ENCODE data around the gene ADGRL3. TPM values are rescaled to one million over a fixed set of nuclear protein-coding genes. Genes with fewer than 3 reads are reported as not detected.

ADGRL3 gene
- total RNA-seq, 1 experiment from 2014 or later, result not detected

- Histone ChIP-seq H2AFZ (ENCODE audit: low read length) (no peak overlapping the region), H3K27me3 (ENCODE audit: low read length) (no peaks in the 10 kb centered on the region), H3K4me3 (ENCODE audit: low read length) (no peak overlapping the region), H3K27ac (ENCODE audit: low read length) (no peak overlapping the region), H3K9me3 (ENCODE audit: low read length) (peaks cover 23% of the 10 kb centered on the region; the same call in 1 of the 2 replicates), H3K9me2 (replicated peaks; ENCODE audit: insufficient read depth, low read length) (no peaks in the 10 kb centered on the region), H3K79me2 (ENCODE audit: low read length) (no peaks in the 10 kb centered on the region), H4K20me1 (ENCODE audit: insufficient read depth, low read depth, low read length) (no peaks in the 10 kb centered on the region), H3K9ac (ENCODE audit: low read length) (no peak overlapping the region), H3K36me3 (ENCODE audit: insufficient read depth, low read length) (no peaks in the 10 kb centered on the region), H3K4me1 (ENCODE audit: low read length) (no peaks in the 10 kb centered on the region), H3K4me2 (ENCODE audit: low read depth, low read length, poor library complexity, severe bottlenecking) (no peak overlapping the region)
- DNase-seq, result no peak
Measured at GRCh38 chr4:61805979-61806378, 605.9 kb downstream of the ADGRL3 start.

GRCh38 chr4:61812171-61812570 is 612.0 kb downstream of the ADGRL3 start:
- Histone ChIP-seq H3K9ac (ENCODE audit: low read length) (no peak overlapping the region), H3K36me3 (ENCODE audit: insufficient read depth, low read length) (no peaks in the 10 kb centered on the region)

GRCh38 chr4:61817071-61817470 is 616.9 kb downstream of the ADGRL3 start:
- no peak overlapping the region for H3K27ac ChIP-seq (ENCODE audit: low read length)
- no peaks in the 10 kb centered on the region for H3K4me1 ChIP-seq (ENCODE audit: low read length)
- H4K20me1 ChIP-seq (ENCODE audit: insufficient read depth, low read depth, low read length), result no peaks in the 10 kb centered on the region
- H3K9ac ChIP-seq (ENCODE audit: low read length), result no peak overlapping the region
- peaks cover 28% of the 10 kb centered on the region for H3K9me3 ChIP-seq (ENCODE audit: low read length)
- H3K4me3 ChIP-seq (ENCODE audit: low read length), result no peak overlapping the region
- H3K27me3 ChIP-seq (ENCODE audit: low read length), result no peaks in the 10 kb centered on the region
- no peaks in the 10 kb centered on the region for H3K9me2 ChIP-seq (replicated peaks; ENCODE audit: insufficient read depth, low read length)
- no peak for DNase-seq
- H3K4me2 ChIP-seq (ENCODE audit: low read depth, low read length, poor library complexity, severe bottlenecking), result no peak overlapping the region
- no peak overlapping the region for H2AFZ ChIP-seq (ENCODE audit: low read length)
- H3K36me3 ChIP-seq (ENCODE audit: insufficient read depth, low read length), result no peaks in the 10 kb centered on the region
- no peaks in the 10 kb centered on the region for H3K79me2 ChIP-seq (ENCODE audit: low read length)

More at GRCh38 chr4:61812171-61812570, 612.0 kb downstream of the ADGRL3 start:
- no peak for DNase-seq
- Histone ChIP-seq H3K9me2 (replicated peaks; ENCODE audit: insufficient read depth, low read length) (no peaks in the 10 kb centered on the region), H3K27ac (ENCODE audit: low read length) (no peak overlapping the region), H3K9me3 (ENCODE audit: low read length) (peaks cover 22% of the 10 kb centered on the region), H3K4me2 (ENCODE audit: low read depth, low read length, poor library complexity, severe bottlenecking) (no peak overlapping the region), H3K4me1 (ENCODE audit: low read length) (no peaks in the 10 kb centered on the region), H3K4me3 (ENCODE audit: low read length) (no peak overlapping the region), H2AFZ (ENCODE audit: low read length) (no peak overlapping the region), H3K79me2 (ENCODE audit: low read length) (no peaks in the 10 kb centered on the region), H3K27me3 (ENCODE audit: low read length) (no peaks in the 10 kb centered on the region), H4K20me1 (ENCODE audit: insufficient read depth, low read depth, low read length) (no peaks in the 10 kb centered on the region)

- no peak overlapping the region for H2AFZ ChIP-seq (ENCODE audit: low read length)
- H3K9ac ChIP-seq (ENCODE audit: low read length), result no peak overlapping the region
- H3K9me2 ChIP-seq (replicated peaks; ENCODE audit: insufficient read depth, low read length), result no peaks in the 10 kb centered on the region
- H3K27me3 ChIP-seq (ENCODE audit: low read length), result no peaks in the 10 kb centered on the region
- no peak for DNase-seq
- no peaks in the 10 kb centered on the region for H3K36me3 ChIP-seq (ENCODE audit: insufficient read depth, low read length)
- H3K9me3 ChIP-seq (ENCODE audit: low read length), result peaks cover 29% of the 10 kb centered on the region
- H3K4me1 ChIP-seq (ENCODE audit: low read length), result no peaks in the 10 kb centered on the region
- H4K20me1 ChIP-seq (ENCODE audit: insufficient read depth, low read depth, low read length), result no peaks in the 10 kb centered on the region
- no peak overlapping the region for H3K4me2 ChIP-seq (ENCODE audit: low read depth, low read length, poor library complexity, severe bottlenecking)
- no peak overlapping the region for H3K27ac ChIP-seq (ENCODE audit: low read length)
- H3K4me3 ChIP-seq (ENCODE audit: low read length), result no peak overlapping the region
- H3K79me2 ChIP-seq (ENCODE audit: low read length), result no peaks in the 10 kb centered on the region
Measured at GRCh38 chr4:61820136-61820535, 620.0 kb downstream of the ADGRL3 start.

- no peak overlapping the region for H3K9ac ChIP-seq (ENCODE audit: low read length)
- H2AFZ ChIP-seq (ENCODE audit: low read length), result no peak overlapping the region
- no peak overlapping the region for H3K27ac ChIP-seq (ENCODE audit: low read length)
- H3K4me2 ChIP-seq (ENCODE audit: low read depth, low read length, poor library complexity, severe bottlenecking), result no peak overlapping the region
- no peaks in the 10 kb centered on the region for H3K36me3 ChIP-seq (ENCODE audit: insufficient read depth, low read length)
- H3K79me2 ChIP-seq (ENCODE audit: low read length), result no peaks in the 10 kb centered on the region
- H4K20me1 ChIP-seq (ENCODE audit: insufficient read depth, low read depth, low read length), result no peaks in the 10 kb centered on the region
- no peak overlapping the region for H3K4me3 ChIP-seq (ENCODE audit: low read length)
- DNase-seq, result no peak
- H3K4me1 ChIP-seq (ENCODE audit: low read length), result no peaks in the 10 kb centered on the region
- H3K27me3 ChIP-seq (ENCODE audit: low read length), result no peaks in the 10 kb centered on the region
- H3K9me2 ChIP-seq (replicated peaks; ENCODE audit: insufficient read depth, low read length), result no peaks in the 10 kb centered on the region
- H3K9me3 ChIP-seq (ENCODE audit: low read length), result peaks cover 31% of the 10 kb centered on the region
Measured at GRCh38 chr4:61824454-61824853, 624.3 kb downstream of the ADGRL3 start.

GRCh38 chr4:61827907-61828391 is 627.8 kb downstream of the ADGRL3 start:
- Histone ChIP-seq H3K9me2 (replicated peaks; ENCODE audit: insufficient read depth, low read length) (no peaks in the 10 kb centered on the region), H3K27me3 (ENCODE audit: low read length) (no peaks in the 10 kb centered on the region)
- DNase-seq, result no peak

GRCh38 chr4:61828960-61829359 is 628.8 kb downstream of the ADGRL3 start:
- Histone ChIP-seq H2AFZ (ENCODE audit: low read length) (no peak overlapping the region), H3K4me3 (ENCODE audit: low read length) (no peak overlapping the region), H3K27me3 (ENCODE audit: low read length) (no peaks in the 10 kb centered on the region), H3K4me1 (ENCODE audit: low read length) (no peaks in the 10 kb centered on the region), H3K36me3 (ENCODE audit: insufficient read depth, low read length) (no peaks in the 10 kb centered on the region), H4K20me1 (ENCODE audit: insufficient read depth, low read depth, low read length) (no peaks in the 10 kb centered on the region), H3K9me2 (replicated peaks; ENCODE audit: insufficient read depth, low read length) (no peaks in the 10 kb centered on the region), H3K9ac (ENCODE audit: low read length) (no peak overlapping the region), H3K4me2 (ENCODE audit: low read depth, low read length, poor library complexity, severe bottlenecking) (no peak overlapping the region), H3K27ac (ENCODE audit: low read length) (no peak overlapping the region), H3K9me3 (ENCODE audit: low read length) (peaks cover 28% of the 10 kb centered on the region), H3K79me2 (ENCODE audit: low read length) (no peaks in the 10 kb centered on the region)
- no peak for DNase-seq

More at GRCh38 chr4:61827907-61828391, 627.8 kb downstream of the ADGRL3 start:
- Histone ChIP-seq H3K4me3 (ENCODE audit: low read length) (no peak overlapping the region), H4K20me1 (ENCODE audit: insufficient read depth, low read depth, low read length) (no peaks in the 10 kb centered on the region), H3K4me1 (ENCODE audit: low read length) (no peaks in the 10 kb centered on the region), H3K4me2 (ENCODE audit: low read depth, low read length, poor library complexity, severe bottlenecking) (no peak overlapping the region), H3K36me3 (ENCODE audit: insufficient read depth, low read length) (no peaks in the 10 kb centered on the region), H3K9ac (ENCODE audit: low read length) (no peak overlapping the region), H3K9me3 (ENCODE audit: low read length) (peaks cover 29% of the 10 kb centered on the region), H3K79me2 (ENCODE audit: low read length) (no peaks in the 10 kb centered on the region), H2AFZ (ENCODE audit: low read length) (no peak overlapping the region), H3K27ac (ENCODE audit: low read length) (no peak overlapping the region)

- no peaks in the 10 kb centered on the region for H3K27me3 ChIP-seq (ENCODE audit: low read length)
- H3K9ac ChIP-seq (ENCODE audit: low read length), result no peak overlapping the region
- H3K9me3 ChIP-seq (ENCODE audit: low read length), result peaks cover 31% of the 10 kb centered on the region
- no peak overlapping the region for H2AFZ ChIP-seq (ENCODE audit: low read length)
- H3K9me2 ChIP-seq (replicated peaks; ENCODE audit: insufficient read depth, low read length), result no peaks in the 10 kb centered on the region
- no peaks in the 10 kb centered on the region for H4K20me1 ChIP-seq (ENCODE audit: insufficient read depth, low read depth, low read length)
- no peaks in the 10 kb centered on the region for H3K79me2 ChIP-seq (ENCODE audit: low read length)
- H3K27ac ChIP-seq (ENCODE audit: low read length), result no peak overlapping the region
- H3K36me3 ChIP-seq (ENCODE audit: insufficient read depth, low read length), result no peaks in the 10 kb centered on the region
- no peak for DNase-seq
- H3K4me2 ChIP-seq (ENCODE audit: low read depth, low read length, poor library complexity, severe bottlenecking), result no peak overlapping the region
- no peaks in the 10 kb centered on the region for H3K4me1 ChIP-seq (ENCODE audit: low read length)
- H3K4me3 ChIP-seq (ENCODE audit: low read length), result no peak overlapping the region
Measured at GRCh38 chr4:61831987-61832386, 631.9 kb downstream of the ADGRL3 start.

GRCh38 chr4:61837395-61837794 is 637.3 kb downstream of the ADGRL3 start:
- H3K9ac ChIP-seq (ENCODE audit: low read length), result no peak overlapping the region
- H3K9me3 ChIP-seq (ENCODE audit: low read length), result peaks cover 48% of the 10 kb centered on the region
- H3K9me2 ChIP-seq (replicated peaks; ENCODE audit: insufficient read depth, low read length), result no peaks in the 10 kb centered on the region
- no peaks in the 10 kb centered on the region for H3K4me1 ChIP-seq (ENCODE audit: low read length)
- no peaks in the 10 kb centered on the region for H3K27me3 ChIP-seq (ENCODE audit: low read length)
- no peak overlapping the region for H2AFZ ChIP-seq (ENCODE audit: low read length)
- H3K79me2 ChIP-seq (ENCODE audit: low read length), result no peaks in the 10 kb centered on the region
- H4K20me1 ChIP-seq (ENCODE audit: insufficient read depth, low read depth, low read length), result no peaks in the 10 kb centered on the region
- H3K4me3 ChIP-seq (ENCODE audit: low read length), result no peak overlapping the region
- H3K36me3 ChIP-seq (ENCODE audit: insufficient read depth, low read length), result no peaks in the 10 kb centered on the region
- no peak overlapping the region for H3K4me2 ChIP-seq (ENCODE audit: low read depth, low read length, poor library complexity, severe bottlenecking)
- no peak for DNase-seq
- no peak overlapping the region for H3K27ac ChIP-seq (ENCODE audit: low read length)
